ENCODE results near the gene PTPN2. TPM values are rescaled to one million over a fixed set of nuclear protein-coding genes. Genes with fewer than 3 reads are reported as not detected.

The PTPN2 gene
- total RNA-seq, 4 donors from 2014 or later, result 33.7 to 60.5 (median 38.0) TPM

GRCh38 chr18:12774982-12775381, 109.1 kb downstream of the PTPN2 start:
- no peak for TF ChIP-seq CTCF (IDR thresholded peaks at IDR 0.05; ENCODE audit: low read depth)

- no peak for TF ChIP-seq CTCF (IDR thresholded peaks at IDR 0.05; ENCODE audit: low read depth)
Measured at GRCh38 chr18:12773369-12773768, 110.7 kb downstream of the PTPN2 start.

- TF ChIP-seq CTCF (IDR thresholded peaks at IDR 0.05; ENCODE audit: low read depth), result no peak
Measured at GRCh38 chr18:12772111-12772510, 111.9 kb downstream of the PTPN2 start.

GRCh38 chr18:12770469-12771219, 113.4 kb downstream of the PTPN2 start:
- TF ChIP-seq CTCF (IDR thresholded peaks at IDR 0.05; ENCODE audit: low read depth), result no peak

- no peak for TF ChIP-seq CTCF (IDR thresholded peaks at IDR 0.05; ENCODE audit: low read depth)
Measured at GRCh38 chr18:12769644-12770440, 114.2 kb downstream of the PTPN2 start.

GRCh38 chr18:12769136-12769535, 114.9 kb downstream of the PTPN2 start:
- TF ChIP-seq CTCF (IDR thresholded peaks at IDR 0.05; ENCODE audit: low read depth), result no peak

GRCh38 chr18:12768625-12769024, 115.4 kb downstream of the PTPN2 start:
- no peak for TF ChIP-seq CTCF (IDR thresholded peaks at IDR 0.05; ENCODE audit: low read depth)

Data from subcutaneous adipose tissue (tissue), 4 donors.